ENCODE measurements around the gene P3H2. TPM values are rescaled to one million over a fixed set of nuclear protein-coding genes. Genes with fewer than 3 reads are reported as not detected.

P3H2 gene
- polyA plus RNA-seq, 10 donors, result 35.5 to 71.9 (median 49.6) TPM

DNA sequence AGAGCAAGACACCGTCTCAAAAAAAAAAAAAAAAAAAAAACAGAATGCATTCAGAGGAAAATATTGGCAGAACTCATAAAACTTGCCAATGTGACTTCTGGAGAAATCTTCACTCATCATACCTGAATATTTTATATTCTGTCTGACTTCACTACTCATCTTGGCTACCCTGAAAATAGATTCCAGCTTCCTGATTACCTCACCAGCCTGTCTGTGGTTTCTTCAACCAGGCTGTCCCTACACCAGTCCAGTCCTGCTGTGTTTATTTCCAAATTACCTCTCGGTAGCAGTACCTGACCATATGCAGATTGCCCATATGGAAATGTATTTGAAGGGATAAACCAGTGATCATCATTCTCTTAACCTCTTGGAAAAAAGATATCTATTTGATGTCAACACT, 9.3 kb upstream of the P3H2 start:
- no peak for DNase-seq

- DNase-seq, result no peak
Measured at GRCh38 chr3:190127797-190128196, 7.1 kb upstream of the P3H2 start.

GRCh38 chr3:190127195-190127594, 6.5 kb upstream of the P3H2 start:
- no peak for DNase-seq

GRCh38 chr3:190125436-190126068, 4.9 kb upstream of the P3H2 start:
- peak in 1 of 3 donors; percentile 54 for DNase-seq

GRCh38 chr3:190124067-190124466, 3.4 kb upstream of the P3H2 start:
- no peak for DNase-seq

GRCh38 chr3:190122198-190122771, 1.6 kb upstream of the P3H2 start:
- peak in 1 of 3 donors; percentile 60 for DNase-seq

DNA sequence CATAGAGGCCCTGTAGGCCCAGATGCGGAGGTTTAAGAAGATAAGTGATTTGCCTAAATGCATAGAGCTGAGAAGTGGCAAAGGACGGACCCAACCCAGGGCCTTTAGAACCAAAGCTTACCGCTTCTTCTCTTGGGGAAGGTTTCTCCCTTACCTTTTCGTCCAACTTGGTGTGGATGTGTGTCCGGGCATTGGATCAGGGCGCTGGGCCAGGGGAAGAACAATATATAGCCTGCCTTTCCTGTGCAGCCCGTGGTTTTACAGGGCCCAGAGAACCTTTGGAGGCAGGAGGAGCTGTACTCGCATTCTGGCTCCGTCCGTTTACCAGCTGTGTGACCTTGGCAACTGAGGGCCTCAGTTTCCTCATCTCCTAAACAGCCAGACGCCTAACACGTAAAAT, 686 bp upstream of the P3H2 start:
- DNase-seq, result no peak

GRCh38 chr3:190121061-190121377, 322 bp upstream of the P3H2 start:
- DNase-seq, result no peak

DNA sequence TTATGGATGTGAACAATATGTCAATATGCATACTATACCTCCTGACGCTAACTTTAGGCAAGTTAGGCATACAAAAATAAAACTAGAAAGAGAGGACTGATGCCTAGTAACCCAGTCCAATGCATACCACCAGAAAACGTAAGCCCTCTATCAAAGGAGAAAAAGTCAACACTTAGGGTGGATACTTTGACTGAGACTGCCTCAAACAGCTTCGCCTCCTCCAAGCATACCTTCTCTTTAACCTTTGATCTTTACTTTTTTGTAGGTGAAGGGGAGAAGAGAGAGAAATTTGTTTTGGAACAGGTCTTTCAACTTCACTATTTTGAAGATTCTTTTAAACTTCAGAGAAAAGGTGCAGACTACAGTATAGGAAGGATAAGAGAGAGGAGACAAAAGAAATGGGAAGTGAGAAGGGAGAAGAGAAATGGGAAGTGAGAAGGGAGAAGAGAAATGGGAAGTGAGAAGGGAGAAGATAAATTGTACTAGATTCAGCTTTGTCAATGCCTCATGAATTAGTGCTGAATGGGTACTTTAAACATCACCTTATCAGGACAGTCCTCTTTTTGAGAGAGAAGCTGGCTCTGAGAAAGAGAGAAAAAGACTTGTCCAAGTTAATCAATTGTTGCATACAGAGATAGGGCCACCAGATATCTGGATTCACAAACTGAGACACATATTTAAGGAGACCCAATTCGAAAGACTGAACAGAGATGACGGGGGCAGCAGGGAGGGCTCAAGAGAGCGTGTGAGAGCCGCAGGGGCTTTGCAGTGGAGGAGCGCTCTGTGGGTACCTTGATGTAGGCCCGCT, 1.0 kb downstream of the P3H2 start:
- peak in 1 of 3 donors; percentile 56 for DNase-seq

DNA sequence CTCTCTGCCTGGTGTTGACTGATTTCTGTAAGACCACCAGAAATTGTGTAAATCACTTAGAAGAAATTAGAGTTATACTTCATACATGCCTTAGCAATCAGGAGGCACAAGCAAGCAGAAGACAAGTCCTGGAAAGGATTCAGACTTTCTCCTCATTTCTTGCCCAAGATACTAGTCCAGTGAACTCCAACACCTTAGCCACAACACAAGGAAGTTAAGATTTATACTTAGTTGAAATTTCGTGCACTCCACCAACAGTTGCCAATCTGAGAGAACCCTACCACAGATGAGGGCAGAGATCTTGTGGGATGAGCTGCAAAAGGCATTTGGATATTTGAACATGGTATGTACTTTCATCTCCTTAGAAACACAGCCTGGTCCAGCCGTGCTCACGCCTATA, 2.3 kb downstream of the P3H2 start:
- peak in 1 of 3 donors; percentile 31 for DNase-seq

DNA sequence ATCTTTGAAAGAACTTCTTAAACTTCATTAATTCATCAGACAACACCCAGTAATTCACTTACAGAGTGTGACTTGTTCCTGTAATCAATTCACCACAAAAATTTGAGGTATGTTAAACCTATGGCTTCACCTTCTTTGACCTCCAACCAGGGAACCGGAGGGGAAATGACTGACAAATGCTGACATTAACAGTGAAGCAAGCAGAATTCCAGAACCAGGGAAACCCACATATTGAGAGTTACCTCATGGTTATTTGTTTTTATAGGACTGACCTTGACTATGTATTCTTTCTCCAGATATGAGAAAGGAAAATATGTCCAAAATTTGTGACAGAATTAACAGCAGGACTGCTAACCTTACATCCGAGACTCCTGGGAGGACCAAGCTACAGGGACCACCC, 2.7 kb downstream of the P3H2 start:
- no peak for DNase-seq

DNA sequence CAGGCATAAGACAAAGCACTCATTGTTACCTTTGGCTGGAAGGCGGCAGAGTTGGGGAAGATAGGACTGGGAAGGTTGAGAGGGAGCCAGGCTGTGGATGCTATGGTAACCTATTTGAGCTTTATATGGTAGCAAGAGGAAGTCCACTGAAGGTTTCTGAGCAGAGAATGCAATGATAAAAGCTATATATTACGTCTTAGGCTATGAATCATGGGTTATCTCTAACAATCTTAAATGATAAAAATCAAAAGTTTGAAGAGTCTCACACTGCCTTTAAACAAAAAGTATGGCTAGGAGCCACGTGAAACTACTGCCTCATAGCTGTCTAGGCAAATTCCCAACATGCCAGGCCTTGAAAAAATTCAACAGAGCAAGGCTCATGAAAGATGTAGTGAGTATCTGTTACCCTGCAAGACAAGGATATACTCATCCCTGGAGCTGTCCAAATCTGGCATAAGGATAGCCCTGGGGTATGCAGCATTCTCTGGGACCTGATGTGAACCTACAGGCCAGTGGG, 4.1 kb downstream of the P3H2 start:
- peak in 1 of 3 donors; percentile 49 for DNase-seq

- DNase-seq, result peak in 1 of 3 donors; percentile 58
Measured at GRCh38 chr3:190110826-190111225, 9.9 kb downstream of the P3H2 start.

- peak in 1 of 3 donors; percentile 63 for DNase-seq
Measured at GRCh38 chr3:190109441-190109840, 11.3 kb downstream of the P3H2 start.

GRCh38 chr3:190108804-190109203, 11.9 kb downstream of the P3H2 start:
- peak in 1 of 3 donors; percentile 69 for DNase-seq

GRCh38 chr3:190105876-190106275, 14.8 kb downstream of the P3H2 start:
- no peak for DNase-seq

GRCh38 chr3:190101320-190102011, 19.2 kb downstream of the P3H2 start:
- DNase-seq, result peak in 1 of 3 donors; percentile 63

- DNase-seq, result peak in 2 of 3 donors; percentile 65 to 85
Measured at GRCh38 chr3:190099099-190099498, 21.6 kb downstream of the P3H2 start.

DNA sequence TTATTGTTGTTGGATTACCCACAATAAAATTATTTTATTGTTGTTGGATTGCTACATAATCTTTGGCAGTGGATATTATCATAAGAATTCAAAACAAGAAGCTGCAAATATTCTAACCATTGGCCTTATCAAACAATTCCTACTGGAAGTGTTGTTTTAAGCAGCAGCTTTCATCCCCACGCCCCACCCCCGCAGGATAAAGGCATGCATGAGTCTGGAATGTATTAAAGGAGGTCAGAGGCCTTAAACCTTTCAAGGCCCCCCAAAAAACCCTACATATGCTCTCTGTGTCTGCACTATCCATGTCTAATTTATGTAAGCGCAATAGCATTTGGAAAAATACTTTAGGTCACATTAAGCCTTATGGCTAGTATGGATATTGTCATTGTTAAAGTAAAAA, 23.1 kb downstream of the P3H2 start:
- peak in 1 of 3 donors; percentile 57 for DNase-seq

DNA sequence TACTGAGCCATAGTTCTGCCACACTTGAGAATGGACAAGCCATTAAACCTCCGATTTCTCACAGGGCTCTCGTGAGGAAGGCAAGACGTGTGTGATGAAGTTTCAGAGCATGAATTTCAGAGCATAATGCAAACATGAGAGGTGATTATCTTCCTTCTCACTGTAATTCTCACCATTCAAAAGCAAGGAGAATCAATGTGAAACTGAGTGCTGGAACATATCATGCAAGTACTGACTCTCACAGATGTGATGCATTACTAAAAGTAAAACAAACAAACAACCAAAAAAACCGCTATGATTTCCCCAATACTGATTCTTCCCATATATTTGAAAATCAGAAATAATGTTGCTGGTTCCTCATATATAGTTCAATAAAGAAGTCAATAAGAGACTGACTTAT, 23.7 kb downstream of the P3H2 start:
- peak in 1 of 3 donors; percentile 44 for DNase-seq

- no peak for DNase-seq
Measured at GRCh38 chr3:190096345-190096744, 24.4 kb downstream of the P3H2 start.

GRCh38 chr3:190094160-190094718, 26.5 kb downstream of the P3H2 start:
- peak; percentile 75 to 89 (median 79) for DNase-seq
